ES-I3 (cell line): ENCODE measurements around the gene RAD17.
"Not testable (repeated sequence)": the region's sequence is repeated elsewhere in the genome, so short reads cannot be mapped to it uniquely, and the experiment has no call there.

ENCODE experiments used
- H3K36me3 ChIP-seq: 2 replicates; pipeline ENCODE4 v1.6.1; 2013; ENCODE audit warnings: mild to moderate bottlenecking, low read length, control low read depth, moderate library complexity; ENCODE audit not compliant: insufficient read depth
- H3K4me1 ChIP-seq: 2 replicates; pipeline ENCODE4 v1.6.1; 2013; ENCODE audit warnings: mild to moderate bottlenecking, control low read depth, low read length; ENCODE audit not compliant: insufficient read depth
- H3K9ac ChIP-seq: 2 replicates; pipeline ENCODE4 v1.6.1; 2013; ENCODE audit warnings: low read depth, mild to moderate bottlenecking, low read length, moderate library complexity
- H3K9me3 ChIP-seq: 2 replicates; pipeline ENCODE4 v1.6.1; 2013; ENCODE audit warnings: mild to moderate bottlenecking, low read length, moderate library complexity; ENCODE audit not compliant: control insufficient read depth, insufficient read depth

The RAD17 gene

GRCh38 chr5:69369340-69370121, at the start of gene RAD17, which contains the start of the genes AK6 and TAF9:
RAD17 (plus strand) TSS chr5:69369818; CDS start chr5:69372209, 2,391 bp downstream.
AK6 (minus strand) TSS chr5:69369520; CDS start chr5:69369490, 30 bp downstream.
TAF9 (minus strand) TSS chr5:69369520; CDS start chr5:69365737, 3,783 bp downstream.
- Histone ChIP-seq H3K4me1 (no peaks in the 10 kb centered on the region), H3K9ac (peak within 1 kb of the TSS; percentile 89), H3K9me3 (no peaks in the 10 kb centered on the region), H3K36me3 (peaks cover 9% of the 10 kb centered on the region; the same call in 1 of the 2 replicates)

- no peaks in the 10 kb centered on the region for H3K36me3 ChIP-seq
- H3K9me3 ChIP-seq, result no peaks in the 10 kb centered on the region
- no peak overlapping the region for H3K9ac ChIP-seq
- H3K4me1 ChIP-seq, result no peaks in the 10 kb centered on the region
Observed at GRCh38 chr5:69326365-69326764, 43.3 kb upstream of the RAD17 start.

GRCh38 chr5:69329905-69330489, 39.6 kb upstream of the RAD17 start:
- no peaks in the 10 kb centered on the region for H3K36me3 ChIP-seq
- peaks cover 7% of the 10 kb centered on the region; the same call in 1 of the 2 replicates for H3K4me1 ChIP-seq
- no peaks in the 10 kb centered on the region for H3K9me3 ChIP-seq
- H3K9ac ChIP-seq, result no peak overlapping the region

GRCh38 chr5:69331528-69332445, 37.8 kb upstream of the RAD17 start:
- H3K36me3 ChIP-seq, result no peaks in the 10 kb centered on the region
- peaks cover 7% of the 10 kb centered on the region; the same call in 1 of the 2 replicates for H3K4me1 ChIP-seq
- no peak overlapping the region for H3K9ac ChIP-seq
- H3K9me3 ChIP-seq, result no peaks in the 10 kb centered on the region

GRCh38 chr5:69333668-69334315, 35.8 kb upstream of the RAD17 start:
- H3K9ac ChIP-seq, H3K9me3 ChIP-seq, H3K36me3 ChIP-seq, H3K4me1 ChIP-seq: not testable (repeated sequence)

- Histone ChIP-seq H3K9me3 (no peaks in the 10 kb centered on the region), H3K9ac (peak overlapping the region; percentile 20; the same call in 1 of the 2 replicates), H3K4me1 (peaks cover 7% of the 10 kb centered on the region; the same call in 1 of the 2 replicates), H3K36me3 (no peaks in the 10 kb centered on the region)
Observed at GRCh38 chr5:69334793-69335268, 34.8 kb upstream of the RAD17 start.

- Histone ChIP-seq H3K36me3 (no peaks in the 10 kb centered on the region), H3K9ac (no peak overlapping the region), H3K4me1 (peaks cover 7% of the 10 kb centered on the region; the same call in 1 of the 2 replicates), H3K9me3 (no peaks in the 10 kb centered on the region)
Observed at GRCh38 chr5:69335341-69335935, 34.2 kb upstream of the RAD17 start.

GRCh38 chr5:69341520-69342161, 28.0 kb upstream of the RAD17 start:
- no peaks in the 10 kb centered on the region for H3K4me1 ChIP-seq
- H3K9ac ChIP-seq, result no peak overlapping the region
- H3K36me3 ChIP-seq, result no peaks in the 10 kb centered on the region
- no peaks in the 10 kb centered on the region for H3K9me3 ChIP-seq

GRCh38 chr5:69343083-69343482, 26.5 kb upstream of the RAD17 start:
- no peaks in the 10 kb centered on the region for H3K9me3 ChIP-seq
- H3K36me3 ChIP-seq, result no peaks in the 10 kb centered on the region
- H3K4me1 ChIP-seq, result no peaks in the 10 kb centered on the region
- H3K9ac ChIP-seq, result no peak overlapping the region

GRCh38 chr5:69350664-69351063, 19.0 kb upstream of the RAD17 start:
- Histone ChIP-seq H3K36me3 (no peaks in the 10 kb centered on the region; the same call in 1 of the 2 replicates), H3K4me1 (no peaks in the 10 kb centered on the region), H3K9ac (no peak overlapping the region), H3K9me3 (no peaks in the 10 kb centered on the region)

GRCh38 chr5:69359699-69360098, 9.9 kb upstream of the RAD17 start:
- Histone ChIP-seq H3K9me3 (no peaks in the 10 kb centered on the region), H3K9ac (no peak overlapping the region), H3K36me3 (no peaks in the 10 kb centered on the region; the same call in 1 of the 2 replicates), H3K4me1 (no peaks in the 10 kb centered on the region)

GRCh38 chr5:69360442-69360841, 9.2 kb upstream of the RAD17 start:
- Histone ChIP-seq H3K9me3 (no peaks in the 10 kb centered on the region), H3K36me3 (peaks cover 1% of the 10 kb centered on the region), H3K4me1 (no peaks in the 10 kb centered on the region), H3K9ac (no peak overlapping the region)

GRCh38 chr5:69364414-69364813, 5.2 kb upstream of the RAD17 start:
- Histone ChIP-seq H3K4me1 (no peaks in the 10 kb centered on the region), H3K9ac (no peak overlapping the region), H3K36me3 (peaks cover 9% of the 10 kb centered on the region), H3K9me3 (no peaks in the 10 kb centered on the region)
